GM10266 (cell line): Measurements from ENCODE around the gene UBE2Q1.

Source experiments
- DNase-seq: peaks from one replicate; pipeline ENCODE4 v3.0.0; 2012; ENCODE audit errors: extremely low spot score
- CTCF ChIP-seq: IDR thresholded peaks from 2 replicates; pipeline ENCODE4 v1.5.1; 2012; ENCODE audit warnings: mild to moderate bottlenecking, low read depth; ENCODE audit not compliant: control insufficient read depth, insufficient read depth; ENCODE audit errors: missing control alignments

Gene UBE2Q1

GRCh38 chr1:154524881-154525280 is 33.6 kb downstream of the UBE2Q1 start:
- DNase-seq = no peak
- no peak for TF ChIP-seq CTCF

DNA sequence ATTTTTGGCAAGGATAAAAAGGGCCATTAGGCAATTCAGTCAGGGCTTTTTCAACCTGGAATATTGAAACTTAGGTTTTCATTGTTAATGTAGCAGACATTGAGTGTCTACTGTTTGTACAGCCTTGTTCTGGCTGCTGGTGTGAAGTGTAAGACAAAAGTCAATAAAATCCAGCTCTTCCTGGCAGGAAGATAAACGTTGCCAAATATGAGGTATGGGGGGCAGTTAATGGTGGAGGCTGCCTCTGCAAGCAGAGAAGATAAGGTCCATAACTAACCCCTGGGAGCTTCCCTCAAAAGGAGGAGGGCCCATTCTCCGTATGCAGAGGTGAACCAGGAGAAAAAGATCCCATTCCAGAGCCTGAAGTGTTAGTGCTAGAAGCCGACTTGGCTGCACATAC is 36.8 kb downstream of the UBE2Q1 start:
- no peak for TF ChIP-seq CTCF

GRCh38 chr1:154520333-154520732 is 38.1 kb downstream of the UBE2Q1 start:
- no peak for TF ChIP-seq CTCF
- DNase-seq = no peak

More for the DNA sequence above, 36.8 kb downstream of the UBE2Q1 start:
- no peak for DNase-seq

DNA sequence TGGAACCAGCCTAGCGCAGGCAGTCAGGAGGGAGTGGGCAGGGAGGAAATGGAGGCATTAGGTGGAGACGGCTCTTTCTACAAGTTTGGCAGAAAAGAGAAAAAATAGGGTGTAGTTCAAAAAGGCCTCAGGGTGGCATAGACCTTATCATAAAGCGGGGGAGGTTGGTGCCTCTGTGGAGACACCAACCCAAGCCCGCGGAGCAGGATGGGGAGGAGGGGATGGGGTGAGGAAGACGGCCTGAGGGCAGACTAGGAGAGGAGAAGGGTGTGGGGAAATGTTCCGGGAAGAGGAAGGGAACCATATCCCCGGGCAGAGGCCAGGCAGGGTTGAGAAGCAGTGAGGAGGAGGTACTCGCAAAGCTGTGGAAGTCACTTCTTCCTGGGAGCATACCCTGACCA is 38.9 kb downstream of the UBE2Q1 start:
- no peak for DNase-seq
- TF ChIP-seq CTCF = no peak

DNA sequence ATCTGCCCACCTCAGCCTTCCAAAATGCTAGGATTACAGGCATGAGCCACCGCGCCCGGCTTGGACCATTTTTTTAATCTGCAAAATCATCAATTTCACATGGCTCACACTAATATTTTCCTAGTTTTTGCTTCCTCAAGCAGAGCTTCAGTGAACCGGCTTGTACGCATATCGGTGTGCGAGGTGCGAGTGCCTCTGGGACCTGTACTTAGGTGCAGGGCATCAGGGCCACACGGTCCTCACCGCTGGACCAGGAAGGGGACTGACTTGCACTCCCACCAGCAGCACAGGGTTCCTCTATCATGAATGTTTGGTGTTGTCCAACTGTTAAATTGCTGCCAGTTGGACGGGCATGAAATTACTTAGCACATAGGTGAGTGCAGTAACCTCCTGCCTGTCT is 40.8 kb downstream of the UBE2Q1 start:
- no peak for DNase-seq
- no peak for TF ChIP-seq CTCF

DNA sequence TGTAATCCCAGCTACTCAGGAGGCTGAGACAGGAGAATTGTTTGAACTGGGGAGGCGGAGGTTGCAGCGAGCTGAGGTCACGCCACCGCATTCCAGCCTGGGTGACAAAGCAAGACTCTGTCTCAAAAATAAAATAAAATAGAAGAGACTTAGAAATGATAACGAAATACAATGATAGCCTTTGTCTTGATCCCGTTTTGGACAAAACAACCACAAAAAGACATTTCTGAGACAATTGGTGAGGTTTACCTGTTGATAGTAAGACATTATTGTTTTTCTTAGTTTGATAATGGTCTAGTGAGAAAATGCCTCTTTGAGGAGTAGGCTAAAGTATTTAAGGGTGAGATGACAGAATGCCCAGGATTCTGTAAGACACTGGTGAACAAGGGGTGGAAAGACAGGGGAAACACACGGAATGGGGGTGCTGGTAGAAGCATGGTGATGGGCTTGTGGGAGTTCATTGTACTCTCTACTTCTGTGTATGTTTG is 44.4 kb downstream of the UBE2Q1 start:
- no peak for DNase-seq
- no peak for TF ChIP-seq CTCF

GRCh38 chr1:154512760-154513159 is 45.7 kb downstream of the UBE2Q1 start:
- TF ChIP-seq CTCF = no peak
- no peak for DNase-seq
